ENCODE measurements around the gene KIAA1614.
A peak's percentile ranks its signal among the peaks of the same experiment; 100 is the strongest.
"Not testable (repeated sequence)": the region's sequence is repeated elsewhere in the genome, so short reads cannot be mapped to it uniquely, and the experiment has no call there.

Gene KIAA1614

GRCh38 chr1:180946541-180947498 is 34.1 kb downstream of the KIAA1614 start:
- no peak for DNase-seq

- DNase-seq, result no peak
Observed at GRCh38 chr1:180947499-180947885, 34.8 kb downstream of the KIAA1614 start.

DNA sequence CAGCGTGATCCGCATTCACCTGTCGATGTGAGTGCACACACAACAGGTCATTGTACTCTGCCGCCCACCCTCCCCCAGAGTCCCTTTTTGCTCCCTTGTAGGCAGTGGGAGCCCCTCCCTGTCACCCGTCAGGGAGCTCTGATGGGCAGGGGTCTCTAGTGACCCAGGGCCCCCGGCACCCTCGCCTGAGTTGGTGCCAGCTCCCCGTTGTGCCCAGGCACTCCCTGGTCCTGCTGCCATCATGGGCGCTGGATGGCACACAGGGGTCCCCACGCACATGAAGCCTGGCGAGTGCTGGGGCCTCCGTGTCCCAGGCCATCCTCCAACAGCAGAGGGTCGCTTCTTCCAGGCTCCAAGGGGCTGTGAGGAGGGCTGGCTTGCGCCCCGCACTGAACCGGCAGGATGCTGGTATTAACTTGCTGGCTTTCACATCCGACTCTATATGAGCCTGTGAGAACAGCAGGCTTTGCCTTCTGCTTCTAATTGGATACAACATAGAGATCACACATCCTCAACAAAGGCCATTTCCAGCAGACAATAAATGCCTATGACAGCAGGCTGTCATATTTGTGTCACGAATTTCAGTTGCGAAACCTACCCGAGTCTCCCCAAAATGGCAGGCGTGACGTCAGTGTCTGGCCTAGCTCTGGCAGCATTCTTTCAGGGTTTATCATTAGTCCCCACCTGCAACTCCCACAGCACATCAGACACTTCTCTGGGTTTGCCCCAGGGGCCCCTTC is 35.4 kb downstream of the KIAA1614 start:
- no peak for DNase-seq

DNA sequence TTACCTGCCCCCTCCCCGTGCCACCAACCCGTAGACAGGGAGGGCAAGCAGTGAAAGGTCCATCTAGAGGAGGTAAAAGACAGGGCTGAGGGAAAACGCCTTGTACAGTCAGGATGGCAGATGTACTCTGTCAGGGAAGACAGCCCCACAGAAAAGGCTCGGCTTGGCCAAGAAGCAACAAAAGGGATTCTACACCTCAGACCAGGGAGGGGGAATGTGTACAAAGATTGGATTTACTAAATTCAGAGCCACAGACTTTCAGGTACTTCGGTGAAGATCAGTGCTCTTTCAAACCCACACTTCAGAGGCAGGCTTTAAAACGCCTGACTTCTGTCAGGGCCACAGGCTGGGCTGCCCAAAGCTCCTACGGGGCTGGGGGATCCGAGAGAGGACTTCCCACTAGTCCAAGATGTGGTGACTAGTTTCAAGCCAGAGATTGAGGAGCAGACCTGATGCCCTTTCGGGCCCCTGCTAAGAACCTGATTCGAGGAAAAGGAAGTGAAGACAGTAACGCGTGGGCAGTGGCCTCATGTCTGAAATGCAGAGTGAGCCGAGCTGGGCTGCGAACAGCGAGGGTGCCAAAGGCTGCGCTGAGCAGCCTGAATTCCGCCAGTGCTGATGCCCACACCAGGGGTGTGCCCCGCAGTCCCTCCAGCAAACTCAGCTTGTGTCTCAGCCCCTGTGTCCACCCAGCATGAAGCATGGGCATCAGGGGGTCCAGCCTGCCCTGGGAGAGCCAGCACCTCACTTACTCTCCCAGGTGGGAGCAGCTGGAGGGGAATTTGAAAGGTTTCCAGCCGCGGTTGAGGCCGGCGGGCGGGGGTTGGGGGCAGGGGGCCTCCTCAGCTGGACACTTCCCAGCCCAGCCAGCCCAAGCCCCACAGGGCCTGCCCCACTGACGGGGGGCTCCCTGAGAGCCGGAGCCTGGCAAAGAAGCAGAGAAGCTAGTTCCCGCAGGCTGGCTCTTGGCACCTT is 36.2 kb downstream of the KIAA1614 start:
- DNase-seq, result no peak

GRCh38 chr1:180949616-180950000 is 36.9 kb downstream of the KIAA1614 start:
- no peak for DNase-seq

DNA sequence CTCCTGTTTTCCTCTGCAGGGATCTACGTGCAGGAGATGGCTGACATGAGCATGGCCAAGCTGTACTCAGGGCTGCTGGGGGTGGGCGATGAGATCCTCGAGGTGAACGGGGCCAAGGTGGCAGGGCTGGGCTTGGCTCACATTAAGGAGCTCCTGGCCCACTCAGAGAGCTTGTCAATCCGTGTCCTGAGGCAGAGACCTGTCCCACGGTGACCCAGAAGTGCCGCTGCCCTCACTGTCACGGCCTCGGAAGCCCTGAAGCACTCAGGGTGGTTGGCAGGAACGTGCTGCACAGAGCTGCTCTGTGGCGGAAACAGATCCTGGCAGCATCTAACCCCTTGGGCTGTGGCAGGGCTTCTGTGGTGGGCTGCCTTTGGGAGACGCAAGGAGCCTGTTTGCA is 37.6 kb downstream of the KIAA1614 start:
- DNase-seq, result no peak

GRCh38 chr1:180951186-180951745 is 38.6 kb downstream of the KIAA1614 start:
- DNase-seq, result no peak

GRCh38 chr1:180951836-180952656 is 39.3 kb downstream of the KIAA1614 start:
- DNase-seq, result no peak

- no peak for DNase-seq
Observed at GRCh38 chr1:180952657-180953013, 39.9 kb downstream of the KIAA1614 start.

GRCh38 chr1:180953291-180954004 is 40.8 kb downstream of the KIAA1614 start:
- no peak for DNase-seq

- no peak for DNase-seq
Observed at GRCh38 chr1:180954005-180954800, 41.5 kb downstream of the KIAA1614 start.

GRCh38 chr1:180954801-180955165 is 42.1 kb downstream of the KIAA1614 start:
- DNase-seq, result no peak

- DNase-seq, result no peak
Observed at GRCh38 chr1:180956028-180956640, 43.4 kb downstream of the KIAA1614 start.

- DNase-seq, result not testable (repeated sequence)
Observed at GRCh38 chr1:180959620-180960019, 46.9 kb downstream of the KIAA1614 start.

GRCh38 chr1:180961622-180962021 is 48.9 kb downstream of the KIAA1614 start:
- DNase-seq, result no peak

GRCh38 chr1:180962178-180962577 is 49.5 kb downstream of the KIAA1614 start:
- DNase-seq, result peak; percentile 10

DNA sequence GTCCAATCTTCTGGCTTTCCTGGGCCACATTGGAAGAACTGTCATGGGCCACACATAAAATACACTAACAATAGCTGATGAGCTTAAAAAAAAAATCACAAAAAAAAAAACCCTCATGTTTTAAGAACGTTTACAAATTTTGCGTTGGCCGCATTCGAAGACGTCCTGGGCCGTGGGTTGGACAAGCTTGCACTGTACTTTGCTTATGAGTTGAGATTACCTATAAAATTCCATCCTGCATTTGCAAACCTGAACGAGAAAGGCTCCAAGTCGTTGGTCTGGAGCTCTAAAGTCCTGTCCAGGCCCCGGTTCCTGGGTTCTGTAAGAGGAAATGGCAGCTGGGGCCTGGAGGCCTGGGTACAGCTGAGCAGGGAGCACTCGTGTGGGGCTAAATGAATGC is 51.4 kb downstream of the KIAA1614 start:
- DNase-seq, result no peak

DNA sequence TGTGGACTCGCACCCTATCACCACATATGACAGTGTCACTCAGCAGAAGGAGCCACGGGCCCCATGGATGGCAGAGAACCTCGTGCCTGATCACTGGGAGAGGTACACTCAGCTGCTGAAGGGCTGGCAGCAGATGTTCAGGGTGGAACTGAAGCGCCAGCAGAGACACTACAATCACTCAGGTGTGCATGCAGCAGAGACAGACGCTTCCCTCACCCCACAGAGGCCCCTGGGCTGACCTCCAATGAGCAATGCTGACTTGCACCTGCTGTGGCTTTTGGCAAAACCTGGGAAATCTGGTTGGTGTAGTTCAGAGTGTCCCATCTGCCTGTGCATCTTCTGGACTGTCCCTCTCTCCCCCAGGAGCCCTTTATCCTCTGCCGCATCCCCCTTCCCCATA is 51.9 kb downstream of the KIAA1614 start:
- no peak for DNase-seq

DNA sequence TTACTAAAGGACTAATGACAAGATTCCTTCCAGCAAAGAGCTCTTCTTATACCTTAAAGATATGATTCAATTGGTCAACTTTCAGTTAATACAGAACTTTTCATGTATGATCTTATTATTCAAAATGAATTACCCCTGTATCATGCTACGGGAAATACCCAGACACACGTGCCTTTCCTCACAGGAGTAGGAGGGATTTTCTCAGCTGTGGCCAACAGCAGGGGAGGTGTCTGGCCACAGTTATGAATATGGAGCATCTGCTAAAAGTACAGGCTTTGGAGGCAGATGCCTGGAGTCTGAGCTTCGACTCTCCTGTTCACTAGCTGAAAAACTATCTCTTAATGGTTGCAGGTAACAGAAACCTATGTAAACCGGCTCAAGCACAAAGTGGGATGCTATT is 53.6 kb downstream of the KIAA1614 start:
- no peak for DNase-seq

Measured in kidney glomerular epithelial cell (primary cell).